NCI-H146 treated with DMSO at 0.1 percent for 48 hours (cell line): ENCODE results near the gene DRAM1.
"Not testable (repeated sequence)": the region's sequence is repeated elsewhere in the genome, so short reads cannot be mapped to it uniquely, and the experiment has no call there.

Experiments
- DNase-seq: peaks from one replicate; lab custom pipeline; 2025; ENCODE audit not compliant: unreplicated experiment; lab: John Stamatoyannopoulos, UW

Gene DRAM1

GRCh38 chr12:101901777-101902176, 24.4 kb downstream of the DRAM1 start:
- DNase-seq, result no peak

- DNase-seq, result no peak
Observed at GRCh38 chr12:101902641-101903040, 25.3 kb downstream of the DRAM1 start.

- no peak for DNase-seq
Observed at GRCh38 chr12:101906226-101906625, 28.8 kb downstream of the DRAM1 start.

- DNase-seq, result no peak
Observed at GRCh38 chr12:101908395-101908794, 31.0 kb downstream of the DRAM1 start.

DNA sequence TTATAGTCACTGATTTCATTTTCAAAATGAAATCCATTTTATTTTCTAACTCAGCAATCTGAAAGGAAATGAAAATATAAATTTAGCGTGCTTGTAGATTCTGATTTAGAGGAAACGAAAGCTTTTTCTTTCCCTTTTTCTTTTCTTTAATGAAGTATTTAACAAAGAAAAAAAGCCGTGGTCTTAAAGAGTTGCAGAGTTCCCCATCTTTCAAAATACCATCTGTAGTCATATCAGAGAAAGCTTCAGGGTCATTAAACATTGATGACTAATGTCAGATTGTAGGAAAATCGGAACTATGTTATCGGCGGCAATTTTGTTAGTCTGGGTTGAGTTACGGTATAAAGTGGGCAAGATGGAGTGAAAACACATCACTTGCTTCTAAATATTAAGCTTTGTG, 32.3 kb downstream of the DRAM1 start:
- no peak for DNase-seq

GRCh38 chr12:101915841-101916240, 38.5 kb downstream of the DRAM1 start:
- DNase-seq, result no peak

GRCh38 chr12:101918805-101919204, 41.4 kb downstream of the DRAM1 start:
- DNase-seq, result not testable (repeated sequence)

- no peak for DNase-seq
Observed at GRCh38 chr12:101919447-101919846, 42.1 kb downstream of the DRAM1 start.

- DNase-seq, result no peak
Observed at GRCh38 chr12:101920906-101921305, 43.5 kb downstream of the DRAM1 start.

DNA sequence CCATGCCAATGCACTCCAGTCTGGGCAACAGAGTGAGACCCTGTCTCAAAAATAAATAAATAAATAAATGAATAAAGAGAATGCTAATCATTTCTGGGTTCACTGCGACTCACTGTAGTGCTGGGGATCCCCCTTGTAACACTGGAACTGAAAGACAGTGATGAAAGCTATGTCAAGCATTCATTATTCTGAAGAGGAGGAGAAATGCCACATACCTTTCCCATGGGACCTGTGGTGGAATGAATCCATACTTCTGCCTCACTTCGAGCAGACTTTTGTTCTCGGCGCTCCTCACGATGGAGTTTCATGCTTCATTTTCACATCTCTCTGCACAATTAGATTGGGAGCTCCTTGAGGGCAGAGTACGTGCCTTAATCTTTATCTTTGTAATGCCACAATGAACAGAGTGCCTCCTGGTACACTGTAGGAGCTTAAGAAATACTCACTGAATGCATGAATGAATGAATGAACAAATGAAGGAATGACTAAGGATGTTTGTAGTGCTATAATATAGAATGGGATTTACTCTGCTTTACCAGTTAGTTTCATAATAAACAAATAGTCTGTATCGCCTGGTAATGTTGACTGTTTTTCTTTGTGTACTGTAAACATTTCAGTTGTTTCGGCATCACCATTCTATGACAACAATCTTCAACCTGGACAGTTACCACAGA, 45.8 kb downstream of the DRAM1 start:
- no peak for DNase-seq

GRCh38 chr12:101924618-101925017, 47.2 kb downstream of the DRAM1 start:
- DNase-seq, result no peak

DNA sequence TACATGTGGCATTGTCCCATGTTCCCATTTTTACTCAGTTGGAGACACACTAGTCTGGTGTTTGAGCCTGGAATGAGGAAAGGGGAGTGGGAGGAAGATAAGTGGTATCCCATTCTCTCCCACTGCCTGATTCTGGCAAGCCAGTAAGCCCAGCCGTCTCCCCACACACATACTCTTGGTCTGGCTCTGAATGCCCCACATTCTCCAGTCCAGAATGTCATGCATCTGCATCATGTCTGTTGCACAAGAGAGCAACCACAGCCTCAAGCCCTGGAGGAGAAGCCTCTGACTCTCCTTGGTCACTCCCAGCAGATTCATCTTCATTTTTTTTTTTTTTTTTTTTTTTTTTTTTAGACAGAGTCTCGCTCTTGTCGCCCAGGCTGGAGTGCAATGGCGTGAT, 48.0 kb downstream of the DRAM1 start:
- DNase-seq, result no peak

DNA sequence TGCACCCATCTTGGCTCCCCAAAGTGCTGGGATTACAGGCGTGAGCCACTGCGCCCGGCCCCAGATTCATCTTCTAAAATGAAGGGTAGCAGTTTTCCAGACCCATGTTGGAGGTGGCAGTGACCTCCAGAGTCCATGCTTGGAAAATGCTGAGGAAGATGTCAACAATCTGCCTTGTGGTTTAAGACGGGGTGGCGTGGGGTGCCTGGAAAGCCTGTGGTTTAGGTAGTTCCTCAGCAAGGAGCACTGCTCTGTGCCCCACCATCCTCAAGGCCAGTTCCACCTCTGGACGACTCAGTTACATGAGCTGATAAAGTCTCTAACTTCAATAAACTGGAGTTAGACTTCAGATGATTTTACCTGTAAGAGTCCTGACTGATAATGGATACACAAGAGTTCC, 48.6 kb downstream of the DRAM1 start:
- no peak for DNase-seq

DNA sequence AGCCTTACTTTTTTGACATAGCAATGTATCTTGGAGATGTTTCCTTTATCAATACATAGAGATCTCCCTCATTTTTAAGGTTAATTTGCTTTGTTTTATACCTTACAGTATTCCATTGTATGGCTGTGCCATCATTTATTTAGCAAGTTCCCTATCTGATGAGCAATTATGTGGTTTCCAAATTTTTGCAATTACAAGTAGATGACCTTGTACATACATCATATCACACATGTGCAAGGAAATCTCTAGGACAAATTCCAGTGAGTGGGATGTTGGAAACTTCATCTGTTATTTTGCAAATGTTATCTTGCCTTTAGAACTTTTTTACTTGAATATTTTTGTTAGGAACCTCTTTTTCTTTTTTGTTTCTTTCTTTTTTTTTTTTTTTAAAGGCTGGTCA, 49.7 kb downstream of the DRAM1 start:
- DNase-seq, result no peak

DNA sequence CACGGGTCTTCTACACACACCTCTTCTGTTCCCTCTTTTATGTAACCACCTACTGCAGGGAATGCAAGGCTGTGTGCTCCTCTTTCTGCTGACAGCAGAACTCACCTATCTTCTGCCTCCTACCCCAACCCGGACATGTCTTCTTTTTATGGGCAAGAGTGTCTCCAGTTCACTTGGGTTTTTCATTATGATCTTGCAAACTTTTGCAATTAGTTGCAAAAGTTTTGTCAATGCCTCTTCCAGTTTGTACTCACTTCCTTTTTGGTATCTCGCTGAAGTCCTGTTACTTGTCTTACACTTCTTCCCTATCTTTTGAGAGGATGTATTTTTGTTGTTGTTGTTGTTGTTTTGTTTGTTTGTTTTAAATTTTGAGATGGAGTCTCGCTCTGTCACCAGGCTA, 50.6 kb downstream of the DRAM1 start:
- DNase-seq, result no peak

DNA sequence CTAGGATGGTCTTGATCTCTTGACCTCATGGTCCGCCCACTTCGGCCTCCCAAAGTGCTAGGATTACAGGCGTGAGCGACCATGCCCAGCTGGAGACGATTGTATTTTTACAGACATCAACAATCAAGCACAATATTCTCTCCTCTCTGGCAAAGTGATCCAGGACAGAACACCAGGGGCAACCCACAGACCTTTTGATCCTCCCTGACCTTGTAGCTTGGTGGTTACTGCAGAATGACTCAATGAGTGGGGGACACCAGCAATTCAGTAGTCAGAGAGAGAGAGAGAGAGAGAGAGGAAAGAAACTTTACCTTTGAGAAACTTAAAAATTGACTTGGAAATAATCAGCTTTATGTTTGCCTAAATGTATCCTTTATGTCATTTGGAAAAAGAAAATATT, 51.2 kb downstream of the DRAM1 start:
- no peak for DNase-seq

GRCh38 chr12:101929365-101930041, 52.1 kb downstream of the DRAM1 start:
- DNase-seq, result no peak

- no peak for DNase-seq
Observed at GRCh38 chr12:101931498-101932326, 54.3 kb downstream of the DRAM1 start.

- no peak for DNase-seq
Observed at GRCh38 chr12:101933866-101934514, 56.6 kb downstream of the DRAM1 start.

GRCh38 chr12:101935890-101936746, 58.7 kb downstream of the DRAM1 start:
- DNase-seq, result peak; percentile 12

- DNase-seq, result no peak
Observed at GRCh38 chr12:101939306-101939705, 61.9 kb downstream of the DRAM1 start.
